Kidney (tissue), 14 donors: ENCODE results near the gene RAB3C. TPM values are rescaled to one million over a fixed set of nuclear protein-coding genes. Genes with fewer than 3 reads are reported as not detected.
A peak's percentile ranks its signal among the peaks of the same experiment; 100 is the strongest.

ENCODE experiments used
- DNase-seq, 5 donors: peaks; one replicate each; pipeline ENCODE4 v3.0.0-alpha.2; 2013 to 2020
- FAIRE-seq: peaks from 2 replicates; lab custom pipeline; 2012; peaks lifted over from hg19 to GRCh38; lab: Jason Lieb, UNC
- H3K27ac ChIP-seq, 2 donors: one replicate each; pipeline ENCODE4 v1.7.0; 2013; ENCODE audit warnings: low read depth in 2 of 2, low read length in 2 of 2, inconsistent platforms in 1 of 2
- H3K27me3 ChIP-seq: one replicate; pipeline ENCODE4 v1.7.1; 2013; ENCODE audit warnings: low read length, inconsistent platforms; ENCODE audit not compliant: control insufficient read depth, insufficient read depth
- H3K36me3 ChIP-seq, 3 donors: one replicate each; pipeline versions ENCODE4 v1.7.0 to v1.7.1; 2013; ENCODE audit warnings: low read length in 3 of 3, control low read depth in 1 of 3, inconsistent platforms in 1 of 3; ENCODE audit not compliant: insufficient read depth in 3 of 3, control insufficient read depth in 2 of 3
- H3K4me1 ChIP-seq, 3 donors: one replicate each; pipeline versions ENCODE4 v1.7.0 to v1.7.1; 2013; ENCODE audit warnings: low read length in 3 of 3, inconsistent platforms in 1 of 3, low read depth in 1 of 3; ENCODE audit not compliant: control insufficient read depth in 2 of 3, insufficient read depth in 2 of 3
- H3K4me3 ChIP-seq, 3 donors: one replicate each; pipeline versions ENCODE4 v1.7.0 to v1.8.1; 2013; ENCODE audit warnings: low read length in 3 of 3, control low read depth in 1 of 3, inconsistent platforms in 1 of 3
- H3K9ac ChIP-seq, 3 donors: one replicate each; pipeline versions ENCODE4 v1.7.0 to v1.7.1; 2013; ENCODE audit warnings: low read length in 3 of 3, control low read depth in 1 of 3, inconsistent platforms in 1 of 3
- H3K9me3 ChIP-seq, 3 donors: one replicate each; pipeline versions ENCODE4 v1.7.0 to v1.7.1; 2013; ENCODE audit warnings: low read length in 3 of 3, control low read depth in 1 of 3, inconsistent platforms in 1 of 3; ENCODE audit not compliant: control insufficient read depth in 2 of 3, insufficient read depth in 1 of 3
- CTCF ChIP-seq: IDR thresholded peaks from 3 replicates; pipeline ENCODE4 v1.5.1; 2012; ENCODE audit warnings: mild to moderate bottlenecking, moderate library complexity, borderline replicate concordance; ENCODE audit not compliant: insufficient read depth; ENCODE audit errors: extremely low read depth
- intact Hi-C: fragments of 100-400 bp; cut with DNase I; formaldehyde crosslinking; loops from one replicate; pipeline ENCODE4 v1.11.1; 2022
- polyA plus RNA-seq: library from polyadenylated mRNA; stranded (reverse); fragments of 350-450 nt; fragmentation: Illumina TruSeq; extraction: RNeasy Lipid Tissue Mini Kit (QIAGEN cat#74804); gene quantifications from one replicate; pipeline ENCODE4 v1.2.3, GENCODE V29; 2014; ENCODE audit warnings: low read depth, low replicate concordance; ENCODE audit not compliant: insufficient read depth
- total RNA-seq: library from RNA; stranded (reverse); fragmentation: NEBNext Ultra II Directional; extraction: Animal tissue kit (Norgen Biotek cat#: 25700); gene quantifications from one replicate; pipeline ENCODE4 v1.2.1, GENCODE V29; 2021
- donor health status: control.
- donor health status: control.
- donor health status: control.
- donor health status: control.
- donor health status: control.
- donor health status: DM: yes; HTN: yes; CAD: no.
- donor health status: Normal renal cell carcinoma (clear cell type).

Gene RAB3C
- total and polyA plus RNA-seq, 2 donors from 2014 or later: 3.7 TPM; not detected in 1

- Histone ChIP-seq H3K9me3 (no peaks in the 10 kb centered on the region), H3K4me1 (no peaks in the 10 kb centered on the region), H3K27me3 (no peaks in the 10 kb centered on the region), H3K9ac (no peak overlapping the region), H3K36me3 (no peaks in the 10 kb centered on the region), H3K27ac (no peak overlapping the region), H3K4me3 (no peak overlapping the region)
- FAIRE-seq (no peak), DNase-seq (peak in 1 of 5 donors; percentile 39)
- intact Hi-C loops: no loop called here
- TF ChIP-seq CTCF: no peak
These were observed 170.6 kb downstream of the RAB3C start for GRCh38 chr5:58753446-58753845.

- no peak overlapping the region for H3K9ac ChIP-seq
- no peaks in the 10 kb centered on the region for H3K36me3 ChIP-seq
- no peaks in the 10 kb centered on the region for H3K4me1 ChIP-seq
- no peak for DNase-seq
- H3K27me3 ChIP-seq: no peaks in the 10 kb centered on the region
- H3K4me3 ChIP-seq: no peak overlapping the region
- intact Hi-C loops: no loop called here
- FAIRE-seq: no peak
- H3K9me3 ChIP-seq: no peaks in the 10 kb centered on the region
- no peak overlapping the region for H3K27ac ChIP-seq
- TF ChIP-seq CTCF: no peak
These were observed 171.4 kb downstream of the RAB3C start for GRCh38 chr5:58754250-58754649.

- no peak overlapping the region for H3K9ac ChIP-seq
- no peak for TF ChIP-seq CTCF
- no peak for FAIRE-seq
These were observed 172.5 kb downstream of the RAB3C start for GRCh38 chr5:58755397-58755796.

GRCh38 chr5:58759745-58760144 is 176.9 kb downstream of the RAB3C start:
- no peak overlapping the region for H3K9ac ChIP-seq

More at GRCh38 chr5:58755397-58755796, 172.5 kb downstream of the RAB3C start:
- no peaks in the 10 kb centered on the region for H3K36me3 ChIP-seq
- H3K27ac ChIP-seq: no peak overlapping the region
- H3K4me1 ChIP-seq: no peaks in the 10 kb centered on the region
- intact Hi-C loops: no loop called here
- H3K9me3 ChIP-seq: no peaks in the 10 kb centered on the region
- no peaks in the 10 kb centered on the region for H3K27me3 ChIP-seq
- no peak overlapping the region for H3K4me3 ChIP-seq
- DNase-seq: no peak

More at GRCh38 chr5:58759745-58760144, 176.9 kb downstream of the RAB3C start:
- Histone ChIP-seq H3K27me3 (no peaks in the 10 kb centered on the region), H3K9me3 (no peaks in the 10 kb centered on the region), H3K4me1 (no peaks in the 10 kb centered on the region), H3K4me3 (peak overlapping the region in 2 of 3 donors; percentile 40 to 43), H3K36me3 (no peaks in the 10 kb centered on the region), H3K27ac (no peak overlapping the region)
- no peak for DNase-seq
- intact Hi-C loops: no loop called here
- no peak for FAIRE-seq
- no peak for TF ChIP-seq CTCF
